ENCODE measurements around the gene FOXI1. TPM values are rescaled to one million over a fixed set of nuclear protein-coding genes. Genes with fewer than 3 reads are reported as not detected.

FOXI1 gene
- total and polyA plus RNA-seq, 2 of the 13 experiments (the other 11 are each of a cell fraction or from before 2014, with no cell fraction given) = not detected

GRCh38 chr5:170131235-170131634 lies 25.5 kb downstream of the FOXI1 start:
- BruUV-seq (replicated peaks) = no TSS peak
- Histone ChIP-seq H3K79me2 (ENCODE audit: insufficient read depth, low read length) (no peaks in the 10 kb centered on the region), H3K9me3 (ENCODE audit: low read length) (no peaks in the 10 kb centered on the region; the same call in 1 of the 2 replicates), H3K36me3 (replicated peaks in 1 of 2; ENCODE audit: control insufficient read depth in 1 of 2, insufficient read depth in 2 of 2, low read length in 2 of 2) (no peaks in the 10 kb centered on the region), H3K9ac (ENCODE audit: insufficient read depth, low read depth, low read length) (no peak overlapping the region), H3K4me2 (ENCODE audit: low read depth, low read length) (no peak overlapping the region), H3K4me3 (replicated peaks in 1 of 3; ENCODE audit: insufficient read depth in 1 of 3, low read depth in 2 of 3, low read length in 3 of 3) (no peak overlapping the region), H3K27ac (ENCODE audit: extremely low read length, insufficient read depth, low read length) (no peak overlapping the region), H2AFZ (ENCODE audit: low read length) (no peak overlapping the region), H3K27me3 (ENCODE audit: control insufficient read depth in 1 of 2, insufficient read depth in 2 of 2, low read length in 2 of 2) (no peaks in the 10 kb centered on the region), H4K20me1 (ENCODE audit: insufficient read depth, low read length) (no peaks in the 10 kb centered on the region), H3K4me1 (ENCODE audit: insufficient read depth, low read length) (no peaks in the 10 kb centered on the region)
- in situ Hi-C loops (cut with HindIII; ENCODE audit: extremely low pct_ligation_motif_present, low pct_unique_long_range_greater_than_20kb) = no loop called here
- intact Hi-C loops (cut with micrococcal nuclease; ENCODE audit: unreplicated experiment) = no loop called here
- DNase-seq (ENCODE audit: low spot score) (no peak), FAIRE-seq (no peak), ATAC-seq (no peak)
- ChIA-PET POLR2A (no interaction called here), CTCF (ENCODE audit: low intra/inter-chr PET ratio, low total read pairs) (no interaction called here)
- WGBS (ENCODE audit: low lambda C conversion rate) = 30% methylated on average over 3 of the region's 3 CpGs
- TF ChIP-seq THRA (CRISPR knock-in tag; IDR thresholded peaks at IDR 0.05; ENCODE audit: borderline replicate concordance) (no peak), ZBTB2 (CRISPR knock-in tag; IDR thresholded peaks at IDR 0.05; ENCODE audit: low read depth) (no peak)

GRCh38 chr5:170132269-170132975 lies 26.7 kb downstream of the FOXI1 start:
- Histone ChIP-seq H3K9ac (ENCODE audit: insufficient read depth, low read depth, low read length) (no peak overlapping the region), H3K4me3 (replicated peaks in 1 of 3; ENCODE audit: insufficient read depth in 1 of 3, low read depth in 2 of 3, low read length in 3 of 3) (no peak overlapping the region), H3K36me3 (replicated peaks in 1 of 2; ENCODE audit: control insufficient read depth in 1 of 2, insufficient read depth in 2 of 2, low read length in 2 of 2) (no peaks in the 10 kb centered on the region), H3K9me3 (ENCODE audit: low read length) (no peaks in the 10 kb centered on the region), H3K4me1 (ENCODE audit: insufficient read depth, low read length) (no peaks in the 10 kb centered on the region), H4K20me1 (ENCODE audit: insufficient read depth, low read length) (no peaks in the 10 kb centered on the region), H2AFZ (ENCODE audit: low read length) (no peak overlapping the region), H3K27ac (ENCODE audit: extremely low read length, insufficient read depth, low read length) (no peak overlapping the region), H3K4me2 (ENCODE audit: low read depth, low read length) (no peak overlapping the region), H3K27me3 (ENCODE audit: control insufficient read depth in 1 of 2, insufficient read depth in 2 of 2, low read length in 2 of 2) (no peaks in the 10 kb centered on the region), H3K79me2 (ENCODE audit: insufficient read depth, low read length) (no peaks in the 10 kb centered on the region)
- TF ChIP-seq, protein P1, sequence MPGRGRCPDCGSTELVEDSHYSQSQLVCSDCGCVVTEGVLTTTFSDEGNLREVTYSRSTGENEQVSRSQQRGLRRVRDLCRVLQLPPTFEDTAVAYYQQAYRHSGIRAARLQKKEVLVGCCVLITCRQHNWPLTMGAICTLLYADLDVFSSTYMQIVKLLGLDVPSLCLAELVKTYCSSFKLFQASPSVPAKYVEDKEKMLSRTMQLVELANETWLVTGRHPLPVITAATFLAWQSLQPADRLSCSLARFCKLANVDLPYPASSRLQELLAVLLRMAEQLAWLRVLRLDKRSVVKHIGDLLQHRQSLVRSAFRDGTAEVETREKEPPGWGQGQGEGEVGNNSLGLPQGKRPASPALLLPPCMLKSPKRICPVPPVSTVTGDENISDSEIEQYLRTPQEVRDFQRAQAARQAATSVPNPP (CRISPR knock-in tag; IDR thresholded peaks at IDR 0.05) = no peak
- TF ChIP-seq FOXK1 (CRISPR knock-in tag; IDR thresholded peaks at IDR 0.05; ENCODE audit: borderline replicate concordance, low read depth) = no peak
- FAIRE-seq = no peak
- BruUV-seq (replicated peaks) = no TSS peak
- in situ Hi-C loops (cut with HindIII; ENCODE audit: extremely low pct_ligation_motif_present, low pct_unique_long_range_greater_than_20kb) (no loop called here), intact Hi-C loops (cut with micrococcal nuclease; ENCODE audit: unreplicated experiment) (no loop called here)
- WGBS (ENCODE audit: low lambda C conversion rate) = 23% methylated on average over 4 of the region's 4 CpGs
- ATAC-seq = no peak
- POLR2A ChIA-PET = no interaction called here
- no peak for DNase-seq (ENCODE audit: low spot score)
- CTCF ChIA-PET (ENCODE audit: low intra/inter-chr PET ratio, low total read pairs) = no interaction called here

Data from HepG2 (cell line).